K562 (cell line): ENCODE data around the gene CCDC159. TPM values are rescaled to one million over a fixed set of nuclear protein-coding genes. Genes with fewer than 3 reads are reported as not detected.

Experiments
- ATAC-seq: fragments of 200-7000 bp; cut with Tn5 transposase; 3 replicates; pipeline ENCODE4 v1.9.1; 2020; ENCODE audit warnings: moderate library complexity
- BruUV-seq: library from RNA; stranded (reverse); fragments of 400-500 nt; replicated peaks from 2 replicates; lab custom pipeline; 2021; lab: Mats Ljungman, UMichigan
- CTCF ChIA-PET: fragments of 300-600 bp; formaldehyde crosslinking; extraction: SDS; loops from one replicate; lab custom pipeline; 2021; ENCODE audit warnings: low intra/inter-chr PET ratio; lab: Yijun Ruan, JAX
- POLR2A ChIA-PET: fragments of 300-600, 350-650 bp; sonication (Branson Sonifier 250); formaldehyde crosslinking; extraction: SDS; loops from one replicate; lab custom pipeline; 2021; ENCODE audit warnings: antibody characterized with exemption, inconsistent platforms; lab: Yijun Ruan, JAX
- DNase-seq, 4 experiments: peaks; one replicate each; pipeline versions ENCODE4 v3.0.0 to v3.0.0-alpha.2; 2011 to 2018; ENCODE audit warnings: low spot score in 3 of 4, mixed read lengths in 3 of 4; ENCODE audit errors: extremely low read depth in 1 of 4
- FAIRE-seq: peaks from 2 replicates; lab custom pipeline; 2011; peaks lifted over from hg19 to GRCh38; lab: Jason Lieb, UNC
- H2AFZ ChIP-seq: 2 replicates; pipeline ENCODE4 v1.6.0; 2011; ENCODE audit warnings: low read depth, low read length, control low read depth, inconsistent platforms
- H3K27ac ChIP-seq: fragments of 200-600 bp; 3 replicates; pipeline ENCODE4 v1.8.0; 2011; ENCODE audit warnings: low read depth, mild to moderate bottlenecking, control low read depth, inconsistent platforms, low read length, moderate library complexity, mixed read lengths; ENCODE audit errors: extremely low read depth
- H3K27me3 ChIP-seq, 2 experiments: fragments of 300-600 bp in 1 of 2; 2 replicates in 1 of 2; 3 replicates in 1 of 2; pipeline versions ENCODE4 v1.6.0 to v1.8.0; 2011; ENCODE audit warnings: inconsistent platforms in 2 of 2, low read length in 2 of 2, mild to moderate bottlenecking in 1 of 2, mixed read lengths in 1 of 2, moderate library complexity in 1 of 2; ENCODE audit not compliant: control insufficient read depth in 2 of 2, insufficient read depth in 2 of 2
- H3K36me3 ChIP-seq: fragments of 300-600 bp; 3 replicates; pipeline ENCODE4 v1.8.0; 2011; ENCODE audit warnings: mild to moderate bottlenecking, low read length, inconsistent platforms; ENCODE audit not compliant: control insufficient read depth, insufficient read depth
- H3K4me1 ChIP-seq, 2 experiments: fragments of 200-600 bp in 1 of 2; replicated peaks in 1 of 2; 2 replicates in 1 of 2; 3 replicates in 1 of 2; pipeline versions ENCODE4 v1.5.1 to v1.8.0; 2011; ENCODE audit warnings: inconsistent platforms in 2 of 2, low read length in 2 of 2, mild to moderate bottlenecking in 1 of 2, mixed read lengths in 1 of 2, moderate library complexity in 1 of 2; ENCODE audit not compliant: control insufficient read depth in 2 of 2, insufficient read depth in 2 of 2
- H3K4me2 ChIP-seq: 2 replicates; pipeline ENCODE4 v1.6.1; 2011; ENCODE audit warnings: low read length, control low read depth, inconsistent platforms, mixed read lengths; ENCODE audit not compliant: insufficient read depth
- H3K4me3 ChIP-seq: fragments of 200-600 bp; sonication (generic), shearing (Covaris generic); 2 replicates; pipeline ENCODE4 v1.5.1; 2016; ENCODE audit warnings: control low read depth, inconsistent platforms
- H3K79me2 ChIP-seq: fragments of 200-600 bp; 3 replicates; pipeline ENCODE4 v1.8.0; 2011; ENCODE audit warnings: low read length, inconsistent platforms; ENCODE audit not compliant: control insufficient read depth, insufficient read depth
- H3K9ac ChIP-seq, 2 experiments: 2 replicates each; pipeline versions ENCODE4 v1.6.0 to v1.6.1; 2011; ENCODE audit warnings: low read depth in 2 of 2, low read length in 2 of 2, control low read depth in 1 of 2, inconsistent platforms in 1 of 2, mild to moderate bottlenecking in 1 of 2, mixed read lengths in 1 of 2; ENCODE audit not compliant: insufficient read depth in 1 of 2
- H3K9me1 ChIP-seq: one replicate; pipeline ENCODE4 v1.6.0; 2011; ENCODE audit warnings: inconsistent platforms, mild to moderate bottlenecking, low read length, moderate library complexity; ENCODE audit not compliant: control insufficient read depth, insufficient read depth
- H3K9me3 ChIP-seq: replicated peaks from 2 replicates; pipeline ENCODE4 v1.5.1; 2011; ENCODE audit warnings: low read depth, low read length, inconsistent platforms; ENCODE audit not compliant: control insufficient read depth, insufficient read depth
- H4K20me1 ChIP-seq: replicated peaks from 2 replicates; pipeline ENCODE4 v1.6.1; 2011; ENCODE audit warnings: low read length, inconsistent platforms, mixed read lengths; ENCODE audit not compliant: control insufficient read depth, insufficient read depth
- DIDO1 ChIP-seq: fragments of 450-650 bp; IDR thresholded peaks from 2 replicates; pipeline ENCODE4 v1.6.1; 2016; ENCODE audit warnings: low read depth, missing biosample characterization, missing genetic modification characterization
- ESRRA ChIP-seq: fragments of 450-650 bp; IDR thresholded peaks from 2 replicates; pipeline ENCODE4 v1.6.1; 2014; ENCODE audit warnings: low read depth, mild to moderate bottlenecking, moderate library complexity, borderline replicate concordance
- NR1H2 ChIP-seq: sonication (generic); formaldehyde crosslinking; IDR thresholded peaks from 2 replicates; pipeline ENCODE4 v1.4.0; 2020; ENCODE audit warnings: mild to moderate bottlenecking, missing genetic modification reagents
- NR2C1 ChIP-seq, 2 experiments: fragments of 450-650 bp; IDR thresholded peaks; 2 replicates each; pipeline ENCODE4 v1.6.1; 2017; ENCODE audit warnings: mild to moderate bottlenecking in 2 of 2, antibody characterized with exemption in 1 of 2, inconsistent platforms in 1 of 2, missing compliant biosample characterization in 1 of 2, missing genetic modification characterization in 1 of 2
- NR2C2 ChIP-seq, 2 experiments: fragments of 200-800 bp in 1 of 2; sonication (Bioruptor generic) in 1 of 2; sonication (generic) in 1 of 2; formaldehyde crosslinking in 1 of 2; IDR thresholded peaks; 2 replicates each; pipeline versions ENCODE4 v1.6.1 to v1.8.0; 2016 to 2022; ENCODE audit warnings: mild to moderate bottlenecking in 1 of 2, missing compliant biosample characterization in 1 of 2, missing genetic modification characterization in 1 of 2, missing genetic modification reagents in 1 of 2
- RBM34 ChIP-seq: fragments of 200-400 bp; formaldehyde crosslinking; IDR thresholded peaks from 2 replicates; pipeline ENCODE4 v1.6.1; 2018; ENCODE audit warnings: low read length, borderline replicate concordance; ENCODE audit not compliant: insufficient read depth
- RNF2 ChIP-seq: sonication (generic); IDR thresholded peaks from 2 replicates; pipeline ENCODE4 v1.6.1; 2016
- SAFB2 ChIP-seq: fragments of 200-400 bp; formaldehyde crosslinking; IDR thresholded peaks from 2 replicates; pipeline ENCODE4 v1.6.1; 2018; ENCODE audit warnings: borderline replicate concordance, low read length, low read depth, moderate library complexity; ENCODE audit not compliant: severe bottlenecking
- SIN3B ChIP-seq: fragments of 450-650 bp; IDR thresholded peaks from 2 replicates; pipeline ENCODE4 v1.6.1; 2017; ENCODE audit warnings: low read depth, mild to moderate bottlenecking, moderate library complexity
- ZC3H8 ChIP-seq: fragments of 450-650 bp; IDR thresholded peaks from 2 replicates; pipeline ENCODE4 v1.6.1; 2017
- ZNF274 ChIP-seq: IDR thresholded peaks from 2 replicates; pipeline ENCODE4 v1.6.1; 2011; ENCODE audit warnings: low read depth, mild to moderate bottlenecking, low read length, moderate library complexity, borderline replicate concordance
- ZNF449 ChIP-seq: fragments of 250-450 bp; sonication (Bioruptor Pico); IDR thresholded peaks from 2 replicates; pipeline ENCODE4 v1.8.0; 2022; ENCODE audit warnings: moderate library complexity, mild to moderate bottlenecking, inconsistent platforms
- WGBS: fragments of 100-300 bp; shearing (Covaris generic); methylation state at CpG from one replicate; pipeline ENCODE4 v1.1.6; 2016; ENCODE audit warnings: low coverage, mixed read lengths; ENCODE audit not compliant: insufficient coverage; ENCODE audit errors: missing lambda C conversion rate; 5-methylcytosine and 5-hydroxymethylcytosine counted together
- in situ Hi-C: fragments of 300-500 bp; cut with MboI; formaldehyde crosslinking; loops from 4 replicates; pipeline ENCODE4 v1.15.0; 2018; ENCODE audit warnings: inconsistent platforms, mixed read lengths
- intact Hi-C: fragments of 100-400 bp; cut with micrococcal nuclease; formaldehyde crosslinking; loops from 2 replicates; pipeline ENCODE4 v1.14.2; 2022
- polyA plus RNA-seq, 8 experiments: library from polyadenylated mRNA; depleted of rRNA in 4 of 8; stranded (reverse) in 5 of 8; unstranded in 3 of 8; fragments of >200 nt; fragmentation: Nextera tagmentation in 2 of 8; fragmentation: Illumina TruSeq in 1 of 8; extraction: Ambion mirVana in 2 of 8; extraction: Trizol in 1 of 8; gene quantifications; 2 replicates each; pipeline versions ENCODE4 v1.2.1 to v1.2.3, GENCODE V29; 2011 to 2014; ENCODE audit warnings: inconsistent platforms in 1 of 8, missing spikeins in 1 of 8
- total RNA-seq, 7 experiments: library from RNA; depleted of rRNA in 6 of 7; stranded (reverse); fragments of >200 nt in 6 of 7; fragmentation: Illumina TruSeq in 2 of 7; extraction: Trizol in 2 of 7; gene quantifications; 2 replicates each; pipeline versions ENCODE4 v1.2.1 to v1.2.3, GENCODE V29; 2011 to 2021; ENCODE audit warnings: low replicate concordance in 1 of 7
- TF ChIP-seq, protein P1 (sequence below): fragments of 250-450 bp; sonication (Bioruptor Pico); IDR thresholded peaks from 2 replicates; pipeline ENCODE4 v1.8.0; 2021; ENCODE audit warnings: borderline replicate concordance, mild to moderate bottlenecking, moderate library complexity; ENCODE audit not compliant: poor library complexity, severe bottlenecking

Gene CCDC159
- total and polyA plus RNA-seq, 9 of the 15 experiments (the other 6 are each of a cell fraction or from before 2014, with no cell fraction given): 0.68 to 10.1 (median 4.7) TPM

DNA sequence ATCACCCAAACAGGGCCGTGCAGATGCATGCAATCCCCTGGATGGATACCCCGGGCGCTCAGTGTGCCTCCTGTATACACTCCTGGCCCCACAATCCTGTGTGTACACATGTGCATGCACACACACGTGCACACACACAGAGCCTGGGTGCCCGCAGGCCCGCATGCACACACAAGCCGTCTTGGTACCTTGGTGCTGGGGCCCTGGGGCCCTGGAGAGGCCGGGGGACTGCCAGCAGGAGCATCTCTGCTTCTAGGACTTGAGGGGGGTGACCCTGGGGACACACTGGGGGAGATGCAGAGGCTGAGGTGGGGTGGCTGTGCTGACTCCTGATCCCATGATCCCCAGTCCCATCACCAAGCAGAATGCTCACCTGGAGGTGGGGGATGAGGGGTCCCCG is 53.3 kb downstream of the CCDC159 start:
- H3K9me3 ChIP-seq: no peaks in the 10 kb centered on the region
- POLR2A ChIA-PET: interaction anchor here (1.0 kb wide), 1 partner anchor 9 kb away, joined by 3 read pairs; no protein-coding TSS in a partner anchor
- H3K4me3 ChIP-seq: no peak overlapping the region
- in situ Hi-C loops (no loop called here), intact Hi-C loops (no loop called here)
- H3K36me3 ChIP-seq: no peaks in the 10 kb centered on the region
- no peak overlapping the region for H2AFZ ChIP-seq
- no peaks in the 10 kb centered on the region for H3K79me2 ChIP-seq
- ATAC-seq: no peak
- H3K4me2 ChIP-seq: no peak overlapping the region
- FAIRE-seq: no peak
- no peak overlapping the region for H3K27ac ChIP-seq
- no peaks in the 10 kb centered on the region for H3K9me1 ChIP-seq
- no peaks in the 10 kb centered on the region for H3K27me3 ChIP-seq
- peaks cover 2 to 13% of the 10 kb centered on the region in 2 experiments; a peak in 4 of 5 replicates for H3K4me1 ChIP-seq
- TF ChIP-seq, protein P1, sequence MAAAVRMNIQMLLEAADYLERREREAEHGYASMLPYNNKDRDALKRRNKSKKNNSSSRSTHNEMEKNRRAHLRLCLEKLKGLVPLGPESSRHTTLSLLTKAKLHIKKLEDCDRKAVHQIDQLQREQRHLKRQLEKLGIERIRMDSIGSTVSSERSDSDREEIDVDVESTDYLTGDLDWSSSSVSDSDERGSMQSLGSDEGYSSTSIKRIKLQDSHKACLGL: no peak
- TF ChIP-seq RBM34: no peak
- no peak for TF ChIP-seq NR2C1 (IDR thresholded peaks at IDR 0.05)
- no peak for TF ChIP-seq NR2C1 (tag; IDR thresholded peaks at IDR 0.05)
- TF ChIP-seq ZC3H8: no peak
- no peak for TF ChIP-seq SIN3B
- no TSS peak for BruUV-seq
- H3K9ac ChIP-seq: no peak overlapping the region; a peak in 1 of 4 replicates
- CTCF ChIA-PET: no interaction called here
- H4K20me1 ChIP-seq: no peaks in the 10 kb centered on the region
- WGBS: 34% methylated on average over 9 of the region's 9 CpGs
- peak in 1 of 4 experiments; percentile 4 for DNase-seq

GRCh38 chr19:11400798-11401197 is 54.5 kb downstream of the CCDC159 start:
- no TSS peak for BruUV-seq
- in situ Hi-C loops: no loop called here
- H3K4me2 ChIP-seq: no peak overlapping the region
- ChIA-PET POLR2A (interaction anchor here (1.0 kb wide), 1 partner anchor 26 kb away, joined by 3 read pairs; no protein-coding TSS in a partner anchor), CTCF (no interaction called here)
- no peaks in the 10 kb centered on the region for H3K36me3 ChIP-seq
- no peaks in the 10 kb centered on the region for H3K27me3 ChIP-seq
- FAIRE-seq (no peak), DNase-seq (peak in 3 of 4 experiments; percentile 11 to 41 (median 37)), ATAC-seq (no peak)
- H3K4me3 ChIP-seq: no peak overlapping the region
- intact Hi-C loops: no loop called here
- no peak overlapping the region for H2AFZ ChIP-seq
- peaks cover 6 to 19% of the 10 kb centered on the region in 2 experiments; a peak in 4 of 5 replicates for H3K4me1 ChIP-seq
- WGBS: 18% methylated on average over 1 of the region's 1 CpG
- H3K79me2 ChIP-seq: no peaks in the 10 kb centered on the region
- H3K9me1 ChIP-seq: no peaks in the 10 kb centered on the region
- TF ChIP-seq NR1H2 (CRISPR knock-in tag): 0 out of 2 replicates have a peak, but pooled peaks have one; percentile 53
- TF ChIP-seq NR2C1 (IDR thresholded peaks at IDR 0.05): peak; percentile 93
- peak; percentile 92 for TF ChIP-seq NR2C1 (tag; IDR thresholded peaks at IDR 0.05)
- no peak for TF ChIP-seq RNF2
- TF ChIP-seq SAFB2: no peak
- no peak for TF ChIP-seq DIDO1
- TF ChIP-seq ZNF274: no peak
- no peak for TF ChIP-seq ZNF449
- TF ChIP-seq NR2C2 (CRISPR knock-in tag; IDR thresholded peaks at IDR 0.05): peak; percentile 92
- peak; percentile 82 for TF ChIP-seq NR2C2 (tag; IDR thresholded peaks at IDR 0.05)
- TF ChIP-seq ESRRA: peak; percentile 64
- H3K27ac ChIP-seq: no peak overlapping the region
- H4K20me1 ChIP-seq: no peaks in the 10 kb centered on the region
- no peak overlapping the region for H3K9ac ChIP-seq
- H3K9me3 ChIP-seq: no peaks in the 10 kb centered on the region
